Endothelial cell of umbilical vein (primary cell): Measurements from ENCODE around the gene FTHL17. TPM values are rescaled to one million over a fixed set of nuclear protein-coding genes. Genes with fewer than 3 reads are reported as not detected.

Experiments used
- BruUV-seq: library from RNA; stranded (reverse); fragments of 400-500 nt; replicated peaks from 2 replicates; lab custom pipeline; 2021; lab: Mats Ljungman, UMichigan
- CTCF ChIA-PET: fragments of 300-600, 350-600 bp; sonication (Branson Sonifier 250); formaldehyde crosslinking; loops from one replicate; lab custom pipeline; 2021; ENCODE audit warnings: antibody characterized with exemption, inconsistent platforms; lab: Charles Lee
- POLR2A ChIA-PET: fragments of 300-600, 350-600 bp; sonication (Branson Sonifier 250); formaldehyde crosslinking; loops from one replicate; lab custom pipeline; 2021; ENCODE audit warnings: antibody characterized with exemption, inconsistent platforms; lab: Charles Lee
- DNase-seq: peaks from one replicate; pipeline ENCODE4 v3.0.0-alpha.2; 2011; ENCODE audit warnings: low read depth, low spot score
- FAIRE-seq: peaks from 2 replicates; lab custom pipeline; 2011; peaks lifted over from hg19 to GRCh38; lab: Jason Lieb, UNC
- H2AFZ ChIP-seq: 2 replicates; pipeline ENCODE4 v1.6.0; 2012; ENCODE audit warnings: low read depth, low read length, control low read depth, inconsistent platforms
- H3K27ac ChIP-seq: 2 replicates; pipeline ENCODE4 v1.5.1; 2011; ENCODE audit warnings: low read depth, mild to moderate bottlenecking, control low read depth, low read length, moderate library complexity; ENCODE audit not compliant: insufficient read depth
- H3K27me3 ChIP-seq, 2 experiments: 2 replicates each; pipeline versions ENCODE4 v1.6.0 to v1.6.1; 2011; ENCODE audit warnings: low read length in 2 of 2, mixed read lengths in 1 of 2; ENCODE audit not compliant: control insufficient read depth in 2 of 2, insufficient read depth in 2 of 2
- H3K36me3 ChIP-seq, 2 experiments: 2 replicates in 1 of 2; 3 replicates in 1 of 2; pipeline ENCODE4 v1.5.1; 2011; ENCODE audit warnings: low read length in 2 of 2, mild to moderate bottlenecking in 1 of 2, moderate library complexity in 1 of 2; ENCODE audit not compliant: control insufficient read depth in 2 of 2, insufficient read depth in 2 of 2; ENCODE audit errors: extremely low read depth in 1 of 2
- H3K4me1 ChIP-seq: 3 replicates; pipeline ENCODE4 v1.5.1; 2011; ENCODE audit warnings: mild to moderate bottlenecking, low read length; ENCODE audit not compliant: control insufficient read depth, insufficient read depth; ENCODE audit errors: extremely low read depth
- H3K4me2 ChIP-seq: 2 replicates; pipeline ENCODE4 v1.6.1; 2011; ENCODE audit warnings: low read length, control low read depth, mixed read lengths; ENCODE audit not compliant: insufficient read depth
- H3K4me3 ChIP-seq, 3 experiments: fragments of 200-600 bp in 1 of 3; sonication (generic), shearing (Covaris generic) in 1 of 3; replicated peaks in 1 of 3; 2 replicates each; pipeline ENCODE4 v1.5.1; 2011 to 2016; ENCODE audit warnings: control low read depth in 3 of 3, low read length in 3 of 3, mild to moderate bottlenecking in 2 of 3, inconsistent platforms in 1 of 3, low read depth in 1 of 3, moderate library complexity in 1 of 3; ENCODE audit not compliant: insufficient read depth in 1 of 3
- H3K79me2 ChIP-seq: 2 replicates; pipeline ENCODE4 v1.6.0; 2012; ENCODE audit warnings: low read length, inconsistent platforms; ENCODE audit not compliant: control insufficient read depth, insufficient read depth
- H3K9ac ChIP-seq: replicated peaks from 2 replicates; pipeline ENCODE3; 2011; ENCODE audit warnings: low read length, control low read depth; ENCODE audit not compliant: insufficient read depth; ENCODE audit errors: extremely low read depth
- H3K9me1 ChIP-seq: replicated peaks from 3 replicates; pipeline ENCODE4 v1.6.0; 2011; ENCODE audit warnings: mild to moderate bottlenecking, low read length; ENCODE audit not compliant: control insufficient read depth, insufficient read depth; ENCODE audit errors: extremely low read depth
- H3K9me3 ChIP-seq: replicated peaks from 2 replicates; pipeline ENCODE4 v1.5.1; 2012; ENCODE audit warnings: low read length, inconsistent platforms; ENCODE audit not compliant: control insufficient read depth, insufficient read depth
- H4K20me1 ChIP-seq: replicated peaks from 2 replicates; pipeline ENCODE3; 2011; ENCODE audit warnings: mild to moderate bottlenecking, low read length; ENCODE audit not compliant: control insufficient read depth, insufficient read depth; ENCODE audit errors: extremely low read depth
- CTCF ChIP-seq, 2 donors: IDR thresholded peaks; 1 replicate in 1 of 2; 2 replicates in 1 of 2; pipeline ENCODE4 v1.5.1; 2011; ENCODE audit warnings: low read length in 2 of 2, mild to moderate bottlenecking in 2 of 2, moderate library complexity in 2 of 2, control low read depth in 1 of 2, inconsistent platforms in 1 of 2, low read depth in 1 of 2; ENCODE audit not compliant: insufficient read depth in 1 of 2; ENCODE audit errors: extremely low read depth in 1 of 2
- EZH2 ChIP-seq: IDR thresholded peaks from 2 replicates; pipeline ENCODE4 v1.6.1; 2012; ENCODE audit warnings: borderline replicate concordance, low read depth, mild to moderate bottlenecking, moderate library complexity, low read length, inconsistent platforms; ENCODE audit not compliant: severe bottlenecking
- FOS ChIP-seq: IDR thresholded peaks from 2 replicates; pipeline ENCODE4 v1.6.1; 2011; ENCODE audit warnings: mild to moderate bottlenecking, low read length, moderate library complexity, borderline replicate concordance; ENCODE audit not compliant: insufficient read depth
- GATA2 ChIP-seq: IDR thresholded peaks from 2 replicates; pipeline ENCODE4 v1.7.0; 2011; ENCODE audit warnings: low read depth, mild to moderate bottlenecking, moderate library complexity, mixed read lengths, low read length; ENCODE audit not compliant: insufficient read length, insufficient read depth
- JUN ChIP-seq: IDR thresholded peaks from 2 replicates; pipeline ENCODE4 v1.6.1; 2011; ENCODE audit warnings: borderline replicate concordance, low read depth; ENCODE audit not compliant: insufficient read length, insufficient read depth
- MYC ChIP-seq: IDR thresholded peaks from one replicate; pipeline ENCODE4 v1.6.1; 2011; ENCODE audit warnings: mild to moderate bottlenecking, low read depth, low read length
- POLR2A ChIP-seq: IDR thresholded peaks from 2 replicates; pipeline ENCODE4 v1.6.1; 2012; ENCODE audit warnings: low read depth, mild to moderate bottlenecking, control low read depth, low read length
- POLR2AphosphoS5 ChIP-seq: IDR thresholded peaks from 2 replicates; pipeline ENCODE4 v1.6.1; 2012; ENCODE audit warnings: low read depth, mild to moderate bottlenecking, control low read depth, low read length, moderate library complexity; ENCODE audit not compliant: insufficient read depth
- dilution Hi-C: fragments of 300-500 bp; cut with MboI; formaldehyde crosslinking; loops from one replicate; pipeline ENCODE4 v1.15.0; 2019; ENCODE audit warnings: low sequenced_read_pairs; ENCODE audit not compliant: extremely low pct_ligation_motif_present
- intact Hi-C: fragments of 100-400 bp; cut with micrococcal nuclease; formaldehyde crosslinking; loops from one replicate; pipeline ENCODE4 v1.10.0; 2022
- polyA plus RNA-seq, 4 experiments: library from polyadenylated mRNA; depleted of rRNA in 3 of 4; stranded (reverse) in 3 of 4; unstranded in 1 of 4; fragments of >200 nt; gene quantifications; 2 replicates each; pipeline versions ENCODE4 v1.2.1 to v1.2.3, GENCODE V29; 2011 to 2012; ENCODE audit warnings: missing spikeins in 1 of 4
- total RNA-seq: library from RNA; stranded (reverse); gene quantifications from 2 replicates; pipeline ENCODE4 v1.2.3, GENCODE V29; 2021
- TF ChIP-seq, protein P1 (sequence below): IDR thresholded peaks from 2 replicates; pipeline ENCODE4 v1.6.1; 2011; ENCODE audit not compliant: insufficient read depth, insufficient read length

FTHL17 gene
- total and polyA plus RNA-seq, 2 donors (not counting 3 experiments of a cell fraction or from before 2014, with no cell fraction given), result not detected

GRCh38 chrX:31053621-31054020 is 18.2 kb downstream of the FTHL17 start:
- no TSS peak for BruUV-seq
- Histone ChIP-seq H3K9ac (no peak overlapping the region), H2AFZ (no peak overlapping the region), H3K27ac (no peak overlapping the region), H3K4me1 (no peaks in the 10 kb centered on the region), H3K4me3 (no peak overlapping the region), H3K4me2 (no peak overlapping the region), H4K20me1 (no peaks in the 10 kb centered on the region), H3K36me3 (no peaks in the 10 kb centered on the region), H3K27me3 (no peaks in the 10 kb centered on the region), H3K79me2 (no peaks in the 10 kb centered on the region), H3K9me1 (no peaks in the 10 kb centered on the region), H3K9me3 (no peaks in the 10 kb centered on the region)
- intact Hi-C loops, result no loop called here
- TF ChIP-seq MYC (no peak), POLR2A (no peak), EZH2 (no peak), GATA2 (no peak), POLR2AphosphoS5 (no peak), CTCF (IDR thresholded peaks at IDR 0.05; ENCODE audit: extremely low read depth in 1 of 2, insufficient read depth in 1 of 2, low read depth in 1 of 2, low read length in 2 of 2) (no peak), FOS (no peak), JUN (no peak)
- TF ChIP-seq, protein P1, sequence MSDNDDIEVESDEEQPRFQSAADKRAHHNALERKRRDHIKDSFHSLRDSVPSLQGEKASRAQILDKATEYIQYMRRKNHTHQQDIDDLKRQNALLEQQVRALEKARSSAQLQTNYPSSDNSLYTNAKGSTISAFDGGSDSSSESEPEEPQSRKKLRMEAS, result no peak
- POLR2A ChIA-PET, result no interaction called here
- FAIRE-seq (no peak), DNase-seq (no peak)
- CTCF ChIA-PET, result no interaction called here
- dilution Hi-C loops, result no loop called here
